Vagina (tissue), 2 donors: Measurements from ENCODE around the gene ERMN. TPM values are rescaled to one million over a fixed set of nuclear protein-coding genes. Genes with fewer than 3 reads are reported as not detected.
"Not testable (repeated sequence)": the region's sequence is repeated elsewhere in the genome, so short reads cannot be mapped to it uniquely, and the experiment has no call there.

Source experiments
- DNase-seq, 2 donors: peaks; one replicate each; pipeline ENCODE4 v3.0.0-alpha.2; 2017; ENCODE audit errors: extremely low spot score in 2 of 2
- H3K27ac ChIP-seq: fragments of 200-600 bp; sonication (generic); one replicate; pipeline ENCODE4 v1.5.1; 2019
- H3K27me3 ChIP-seq: fragments of 200-600 bp; sonication (generic); one replicate; pipeline ENCODE4 v1.5.1; 2019
- H3K36me3 ChIP-seq, 2 donors: fragments of 200-600 bp; sonication (generic); one replicate each; pipeline ENCODE4 v1.5.1; 2017 to 2019
- H3K4me1 ChIP-seq: fragments of 200-600 bp; sonication (generic); one replicate; pipeline ENCODE4 v1.5.1; 2019
- H3K4me3 ChIP-seq, 2 donors: fragments of 200-600 bp; sonication (generic); 1 replicate in 1 of 2; 2 replicates in 1 of 2; pipeline ENCODE4 v1.5.1; 2016 to 2019
- H3K9me3 ChIP-seq: fragments of 200-600 bp; sonication (generic); one replicate; pipeline ENCODE4 v1.5.1; 2019
- CTCF ChIP-seq, 3 experiments: fragments of 450-650 bp in 2 of 3; fragments of 200-600 bp in 1 of 3; sonication (generic) in 1 of 3; IDR thresholded peaks; one replicate each; pipeline ENCODE4 v1.5.1; 2017 to 2019; ENCODE audit warnings: antibody characterized with exemption in 3 of 3, mild to moderate bottlenecking in 2 of 3, moderate library complexity in 2 of 3
- POLR2A ChIP-seq, 2 donors: fragments of 450-650 bp; IDR thresholded peaks; one replicate each; pipeline ENCODE4 v1.6.1; 2017; ENCODE audit warnings: antibody characterized with exemption in 2 of 2, mild to moderate bottlenecking in 2 of 2, moderate library complexity in 2 of 2
- POLR2AphosphoS5 ChIP-seq, 2 donors: sonication (generic); formaldehyde crosslinking; IDR thresholded peaks; one replicate each; pipeline ENCODE4 v1.9.0; 2017; ENCODE audit warnings: antibody characterized with exemption in 2 of 2, mild to moderate bottlenecking in 2 of 2, low read depth in 1 of 2; ENCODE audit not compliant: insufficient read depth in 1 of 2
- intact Hi-C: fragments of 100-400 bp; cut with DNase I; formaldehyde crosslinking; loops from one replicate; pipeline ENCODE4 v1.15.1; 2023
- total RNA-seq: library from RNA; depleted of rRNA; stranded (reverse); fragments of >200 nt; gene quantifications from one replicate; pipeline ENCODE4 v1.2.3, GENCODE V29; 2016

Gene ERMN, protein sequence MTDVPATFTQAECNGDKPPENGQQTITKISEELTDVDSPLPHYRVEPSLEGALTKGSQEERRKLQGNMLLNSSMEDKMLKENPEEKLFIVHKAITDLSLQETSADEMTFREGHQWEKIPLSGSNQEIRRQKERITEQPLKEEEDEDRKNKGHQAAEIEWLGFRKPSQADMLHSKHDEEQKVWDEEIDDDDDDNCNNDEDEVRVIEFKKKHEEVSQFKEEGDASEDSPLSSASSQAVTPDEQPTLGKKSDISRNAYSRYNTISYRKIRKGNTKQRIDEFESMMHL
- not detected for total RNA-seq

DNA sequence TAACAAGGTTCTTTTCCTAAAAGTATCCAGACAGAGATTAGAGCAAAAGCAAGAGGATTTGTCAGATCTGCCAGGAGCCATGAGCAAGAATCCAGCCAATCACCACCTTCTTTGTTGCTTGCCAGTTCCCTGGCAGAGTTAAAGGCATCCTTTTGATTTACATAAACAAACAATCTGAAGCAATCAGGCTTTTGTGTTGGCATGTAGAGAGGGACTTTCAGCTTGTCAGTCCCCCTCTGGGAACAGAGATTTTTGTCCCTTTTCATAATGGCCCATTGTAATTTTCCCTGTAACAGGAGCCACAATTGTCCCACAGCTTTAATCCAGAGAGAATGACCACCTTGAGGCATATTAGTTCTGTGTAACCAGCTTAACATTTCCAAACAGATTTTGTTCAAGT is at the start of gene ERMN:
TSS of gene ERMN (minus strand) at position 39 of the 400 bp plus-strand sequence. CDS start 182 bp downstream, outside the sequence.
- intact Hi-C loops: no loop called here
- TF ChIP-seq POLR2AphosphoS5 (IDR thresholded peaks at IDR 0.05; ENCODE audit: insufficient read depth in 1 of 2, low read depth in 1 of 2) (no peak), CTCF (IDR thresholded peaks at IDR 0.05) (no peak), POLR2A (IDR thresholded peaks at IDR 0.05) (no peak)

GRCh38 chr2:157375384-157375783 is 49.8 kb upstream of the ERMN start:
- Histone ChIP-seq H3K27me3 (no peaks in the 10 kb centered on the region), H3K36me3 (no peaks in the 10 kb centered on the region), H3K4me3 (no peak overlapping the region), H3K27ac (no peak overlapping the region), H3K9me3 (no peaks in the 10 kb centered on the region), H3K4me1 (no peaks in the 10 kb centered on the region)
- TF ChIP-seq POLR2A (IDR thresholded peaks at IDR 0.05): no peak
- no peak for TF ChIP-seq POLR2AphosphoS5 (IDR thresholded peaks at IDR 0.05; ENCODE audit: insufficient read depth in 1 of 2, low read depth in 1 of 2)
- TF ChIP-seq CTCF (IDR thresholded peaks at IDR 0.05): no peak
- DNase-seq: no peak
- intact Hi-C loops: no loop called here

More for the DNA sequence above, at the start of gene ERMN:
- DNase-seq: no peak
- Histone ChIP-seq H3K36me3 (no peaks in the 10 kb centered on the region), H3K27ac (no peak within 1 kb of the TSS), H3K9me3 (no peaks in the 10 kb centered on the region), H3K4me3 (no peak within 1 kb of the TSS), H3K4me1 (no peaks in the 10 kb centered on the region), H3K27me3 (no peaks in the 10 kb centered on the region)

GRCh38 chr2:157368508-157368907 is 42.9 kb upstream of the ERMN start:
- intact Hi-C loops, H3K27me3 ChIP-seq, H3K4me3 ChIP-seq, H3K36me3 ChIP-seq, H3K4me1 ChIP-seq, DNase-seq, H3K27ac ChIP-seq, H3K9me3 ChIP-seq: not testable (repeated sequence)

DNA sequence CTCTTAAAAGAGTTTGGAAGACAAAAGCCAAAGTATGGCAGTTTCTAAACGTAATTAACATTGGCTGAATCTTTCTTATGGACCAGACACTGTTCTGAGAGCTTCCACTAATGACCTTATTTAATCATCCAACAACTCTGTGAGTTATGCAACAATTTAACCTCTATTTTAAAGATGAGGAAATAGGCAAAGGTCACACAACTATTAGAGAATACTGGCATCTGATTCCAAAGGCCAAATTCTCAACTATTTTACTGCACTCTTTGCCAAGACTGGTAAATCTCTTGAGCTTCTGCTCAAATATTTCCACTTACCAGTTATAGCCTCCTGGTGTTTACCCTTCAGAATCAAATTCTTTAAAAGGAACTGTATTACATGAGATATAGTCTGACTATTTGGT is 42.1 kb upstream of the ERMN start:
- Histone ChIP-seq H3K27me3 (no peaks in the 10 kb centered on the region), H3K27ac (no peak overlapping the region), H3K9me3 (no peaks in the 10 kb centered on the region), H3K4me1 (no peaks in the 10 kb centered on the region), H3K4me3 (no peak overlapping the region), H3K36me3 (no peaks in the 10 kb centered on the region)
- intact Hi-C loops: no loop called here
- no peak for DNase-seq
- TF ChIP-seq POLR2A (IDR thresholded peaks at IDR 0.05) (no peak), POLR2AphosphoS5 (IDR thresholded peaks at IDR 0.05; ENCODE audit: insufficient read depth in 1 of 2, low read depth in 1 of 2) (no peak), CTCF (IDR thresholded peaks at IDR 0.05) (no peak)

GRCh38 chr2:157364257-157364974 is 38.8 kb upstream of the ERMN start:
- intact Hi-C loops: no loop called here
- no peak for TF ChIP-seq POLR2AphosphoS5 (IDR thresholded peaks at IDR 0.05; ENCODE audit: insufficient read depth in 1 of 2, low read depth in 1 of 2)
- no peak for TF ChIP-seq POLR2A (IDR thresholded peaks at IDR 0.05)
- no peak for TF ChIP-seq CTCF (IDR thresholded peaks at IDR 0.05)

More at GRCh38 chr2:157364257-157364974, 38.8 kb upstream of the ERMN start:
- no peaks in the 10 kb centered on the region for H3K4me1 ChIP-seq
- H3K27me3 ChIP-seq: no peaks in the 10 kb centered on the region
- no peaks in the 10 kb centered on the region for H3K36me3 ChIP-seq
- H3K9me3 ChIP-seq: no peaks in the 10 kb centered on the region
- DNase-seq: no peak
- no peak overlapping the region for H3K4me3 ChIP-seq
- H3K27ac ChIP-seq: no peak overlapping the region
